Calu3 (cell line): Measurements from ENCODE around the gene ASIC2. TPM values are rescaled to one million over a fixed set of nuclear protein-coding genes. Genes with fewer than 3 reads are reported as not detected.

Experiments
- BruUV-seq: library from RNA; stranded (reverse); fragments of 400-500 nt; replicated peaks from 2 replicates; lab custom pipeline; 2021; lab: Mats Ljungman, UMichigan
- CTCF ChIA-PET: fragments of 300-600 bp; sonication (Branson Sonifier 250); formaldehyde crosslinking; loops from one replicate; lab custom pipeline; 2022; ENCODE audit warnings: antibody characterized with exemption; lab: Charles Lee
- DNase-seq: peaks from one replicate; pipeline ENCODE4 v3.0.0; 2022
- H3K27ac Mint-ChIP-seq: one replicate; pipeline ENCODE4 v1.8.0; 2022; ENCODE audit warnings: mixed read lengths; ENCODE audit not compliant: unreplicated experiment
- H3K27me3 Mint-ChIP-seq: one replicate; pipeline ENCODE4 v1.8.0; 2022; ENCODE audit warnings: mixed read lengths; ENCODE audit not compliant: unreplicated experiment
- H3K36me3 Mint-ChIP-seq: one replicate; pipeline ENCODE4 v1.8.0; 2022; ENCODE audit warnings: mild to moderate bottlenecking, moderate library complexity, mixed read lengths; ENCODE audit not compliant: insufficient read depth, unreplicated experiment
- H3K4me1 Mint-ChIP-seq: one replicate; pipeline ENCODE4 v1.8.0; 2022; ENCODE audit warnings: mild to moderate bottlenecking, low read depth, mixed read lengths; ENCODE audit not compliant: unreplicated experiment
- H3K4me3 Mint-ChIP-seq: one replicate; pipeline ENCODE4 v1.8.0; 2022; ENCODE audit warnings: mild to moderate bottlenecking, low read depth, moderate library complexity, mixed read lengths; ENCODE audit not compliant: unreplicated experiment
- H3K9me3 Mint-ChIP-seq: one replicate; pipeline ENCODE4 v1.8.0; 2022; ENCODE audit warnings: low read depth, mixed read lengths; ENCODE audit not compliant: unreplicated experiment
- intact Hi-C: fragments of 100-400 bp; cut with micrococcal nuclease; formaldehyde crosslinking; loops from one replicate; pipeline ENCODE4 v1.10.0; 2022; ENCODE audit not compliant: unreplicated experiment
- total RNA-seq: library from RNA; stranded (reverse); gene quantifications from 2 replicates; pipeline ENCODE4 v1.2.3, GENCODE V29; 2022
- TF ChIP-seq, protein P1 (sequence below): fragments of 200-600 bp; IDR thresholded peaks from one replicate; pipeline ENCODE4 v1.8.0; 2022; ENCODE audit warnings: antibody characterized with exemption; ENCODE audit not compliant: unreplicated experiment

Gene ASIC2
- total RNA-seq, 1 experiment from 2014 or later, result not detected

DNA sequence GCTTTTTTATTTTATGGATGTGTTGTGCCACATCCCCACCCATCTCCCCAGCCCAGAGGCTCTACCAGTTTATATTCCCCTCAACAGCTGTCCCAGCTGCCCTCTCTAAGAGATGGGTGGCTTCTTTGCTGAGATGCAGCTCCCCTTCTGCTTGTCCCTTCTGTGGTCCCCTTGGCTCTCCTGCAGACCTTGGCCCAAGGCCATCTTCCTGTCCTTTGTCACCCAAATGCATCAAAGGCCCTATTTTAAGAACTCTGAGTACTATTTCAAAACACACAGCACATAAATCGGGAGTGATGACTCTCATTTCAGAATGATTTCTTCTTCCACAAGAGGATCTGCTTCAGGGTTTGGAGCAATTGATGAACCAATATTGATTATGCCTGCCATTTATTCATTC, 216.1 kb downstream of the ASIC2 start:
- intact Hi-C loops, result no loop called here
- Mint-ChIP-seq H3K4me1 (no peaks in the 10 kb centered on the region), H3K27ac (no peak overlapping the region), H3K4me3 (no peak overlapping the region), H3K9me3 (no peaks in the 10 kb centered on the region), H3K27me3 (peaks cover 99% of the 10 kb centered on the region), H3K36me3 (no peaks in the 10 kb centered on the region)
- no peak for DNase-seq
- TF ChIP-seq, protein P1, sequence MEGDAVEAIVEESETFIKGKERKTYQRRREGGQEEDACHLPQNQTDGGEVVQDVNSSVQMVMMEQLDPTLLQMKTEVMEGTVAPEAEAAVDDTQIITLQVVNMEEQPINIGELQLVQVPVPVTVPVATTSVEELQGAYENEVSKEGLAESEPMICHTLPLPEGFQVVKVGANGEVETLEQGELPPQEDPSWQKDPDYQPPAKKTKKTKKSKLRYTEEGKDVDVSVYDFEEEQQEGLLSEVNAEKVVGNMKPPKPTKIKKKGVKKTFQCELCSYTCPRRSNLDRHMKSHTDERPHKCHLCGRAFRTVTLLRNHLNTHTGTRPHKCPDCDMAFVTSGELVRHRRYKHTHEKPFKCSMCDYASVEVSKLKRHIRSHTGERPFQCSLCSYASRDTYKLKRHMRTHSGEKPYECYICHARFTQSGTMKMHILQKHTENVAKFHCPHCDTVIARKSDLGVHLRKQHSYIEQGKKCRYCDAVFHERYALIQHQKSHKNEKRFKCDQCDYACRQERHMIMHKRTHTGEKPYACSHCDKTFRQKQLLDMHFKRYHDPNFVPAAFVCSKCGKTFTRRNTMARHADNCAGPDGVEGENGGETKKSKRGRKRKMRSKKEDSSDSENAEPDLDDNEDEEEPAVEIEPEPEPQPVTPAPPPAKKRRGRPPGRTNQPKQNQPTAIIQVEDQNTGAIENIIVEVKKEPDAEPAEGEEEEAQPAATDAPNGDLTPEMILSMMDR, result no peak
- CTCF ChIA-PET, result no interaction called here
- BruUV-seq, result no TSS peak

DNA sequence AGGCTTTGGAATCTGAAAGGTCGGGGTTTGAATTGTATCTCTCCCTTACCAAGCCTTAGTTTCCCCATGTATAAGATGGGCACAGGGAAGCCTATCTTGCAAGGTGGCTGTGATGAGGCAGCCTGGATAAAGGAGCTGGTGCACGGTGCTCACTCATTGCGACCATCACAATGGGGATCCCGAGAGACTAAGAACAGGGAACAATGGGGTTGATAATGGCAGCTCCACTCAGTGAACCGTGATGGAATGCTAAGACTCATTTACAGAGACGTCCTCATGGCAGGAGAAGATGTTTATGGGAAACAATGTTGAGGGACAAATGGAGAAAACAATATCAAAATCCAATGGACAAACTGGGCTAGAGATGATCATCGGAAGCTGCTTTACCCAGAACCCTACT, 219.7 kb downstream of the ASIC2 start:
- intact Hi-C loops, result no loop called here

DNA sequence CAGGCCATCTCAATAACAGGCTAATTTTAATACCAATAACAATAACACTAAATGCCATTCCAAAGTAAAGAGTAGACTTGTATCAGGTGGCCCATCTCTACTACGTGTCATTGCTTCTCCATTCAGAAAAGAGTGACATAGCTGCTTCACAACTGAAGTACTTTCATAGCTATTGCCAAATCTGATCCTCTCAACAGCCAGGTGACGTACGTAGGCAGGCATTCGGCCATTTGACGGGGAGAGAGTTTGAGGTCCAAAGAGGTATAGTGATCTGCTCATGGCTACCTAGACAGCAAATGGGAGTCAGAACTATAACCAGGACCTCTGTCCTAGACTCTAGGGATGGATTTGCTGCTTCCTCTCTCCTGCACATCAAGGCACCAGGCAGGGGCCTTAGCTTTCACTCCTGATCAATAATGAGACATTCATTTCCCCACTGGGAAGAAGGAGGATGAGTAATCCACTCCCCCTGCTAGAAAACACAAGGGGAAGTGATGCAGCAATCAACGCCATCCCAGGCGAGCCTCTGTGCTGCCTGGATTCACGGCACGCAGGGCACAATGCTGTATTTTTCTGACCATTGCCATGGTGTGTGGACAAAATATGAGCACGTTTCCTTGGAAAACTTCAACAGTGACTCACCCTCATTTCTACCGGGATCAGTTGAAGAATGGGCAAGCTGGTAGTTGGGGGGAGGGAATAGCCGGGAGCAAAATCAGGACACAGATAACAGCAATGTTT, 220.5 kb downstream of the ASIC2 start:
- no TSS peak for BruUV-seq
- Mint-ChIP-seq H3K9me3 (no peaks in the 10 kb centered on the region), H3K27ac (no peak overlapping the region), H3K36me3 (no peaks in the 10 kb centered on the region), H3K4me3 (no peak overlapping the region), H3K4me1 (no peaks in the 10 kb centered on the region), H3K27me3 (peaks cover 81% of the 10 kb centered on the region)
- CTCF ChIA-PET, result interaction anchor here (1.3 kb wide), 1 partner anchor 15 kb away, joined by 3 read pairs; no protein-coding TSS in a partner anchor
- TF ChIP-seq, protein P1, result no peak
- DNase-seq, result no peak
- intact Hi-C loops, result no loop called here

More for the DNA sequence above, 219.7 kb downstream of the ASIC2 start:
- Mint-ChIP-seq H3K36me3 (no peaks in the 10 kb centered on the region), H3K4me3 (no peak overlapping the region), H3K27ac (no peak overlapping the region), H3K4me1 (no peaks in the 10 kb centered on the region), H3K9me3 (no peaks in the 10 kb centered on the region), H3K27me3 (peaks cover 81% of the 10 kb centered on the region)
- BruUV-seq, result no TSS peak
- no peak for DNase-seq
- CTCF ChIA-PET, result interaction anchor here (0.6 to 1.3 kb wide), 2 partner anchors 14 to 196 kb away, joined by 3 read pairs; no protein-coding TSS in a partner anchor
- TF ChIP-seq, protein P1, result no peak

DNA sequence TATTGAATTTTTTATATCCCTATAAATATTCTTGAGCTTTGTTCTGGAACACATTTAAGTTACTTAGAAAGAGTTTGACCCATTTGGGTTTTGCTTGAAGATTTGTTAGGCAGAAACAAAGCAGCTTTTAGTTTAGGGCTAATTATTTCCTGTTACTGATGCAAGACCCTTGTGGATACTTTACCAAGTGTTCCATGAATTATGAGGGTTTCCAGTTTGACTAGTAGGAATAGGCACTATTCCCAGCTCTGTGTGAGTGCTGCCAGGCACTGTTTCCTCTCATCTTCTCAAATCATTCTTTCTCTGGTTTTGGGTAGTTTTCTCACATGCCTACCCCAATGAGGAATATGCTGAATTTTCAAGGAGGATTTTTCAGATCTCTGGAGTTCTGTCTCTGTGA, 221.4 kb downstream of the ASIC2 start:
- intact Hi-C loops, result no loop called here
- Mint-ChIP-seq H3K4me1 (no peaks in the 10 kb centered on the region), H3K36me3 (no peaks in the 10 kb centered on the region), H3K4me3 (no peak overlapping the region), H3K27me3 (peaks cover 81% of the 10 kb centered on the region), H3K9me3 (no peaks in the 10 kb centered on the region), H3K27ac (no peak overlapping the region)
- DNase-seq, result no peak
- CTCF ChIA-PET, result no interaction called here
- TF ChIP-seq, protein P1, result no peak
- no TSS peak for BruUV-seq
